ENCODE measurements around the gene GPC1.

The GPC1 gene

DNA sequence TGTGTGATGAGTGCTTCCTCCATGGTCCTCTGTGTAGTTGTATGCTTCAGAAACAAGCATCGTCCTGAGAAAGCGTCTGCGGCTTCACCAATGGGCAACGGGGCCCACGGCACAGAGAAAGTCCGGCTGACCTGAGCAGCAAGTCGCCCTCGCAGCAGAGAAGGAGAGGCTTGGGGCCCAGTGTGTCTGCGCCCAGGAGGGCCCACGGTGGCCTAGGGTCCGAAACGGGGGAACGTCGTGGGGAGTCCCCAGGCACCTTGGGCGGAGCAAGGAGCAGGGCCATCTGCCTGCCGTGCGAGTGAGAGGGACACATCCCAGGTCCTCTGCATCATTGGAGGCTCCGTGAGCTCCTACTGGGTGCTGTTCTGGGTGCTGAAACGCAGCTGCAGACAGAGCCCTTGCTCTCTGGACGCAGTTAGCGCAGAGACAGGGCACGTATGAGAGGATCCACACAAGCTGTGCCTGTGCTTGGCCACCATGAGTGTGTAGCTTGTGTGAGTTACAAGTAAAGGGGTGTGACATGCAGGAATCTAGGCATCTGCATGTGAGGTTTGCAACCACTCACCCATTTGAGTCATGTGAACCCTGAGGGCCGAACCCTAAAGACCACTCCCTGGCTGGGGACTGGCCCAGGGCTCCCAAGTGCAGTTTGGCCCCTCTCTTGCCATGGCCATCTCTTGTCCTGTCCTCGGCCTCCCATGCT lies 10.6 kb downstream of the GPC1 start:
- DNase-seq = no peak

DNA sequence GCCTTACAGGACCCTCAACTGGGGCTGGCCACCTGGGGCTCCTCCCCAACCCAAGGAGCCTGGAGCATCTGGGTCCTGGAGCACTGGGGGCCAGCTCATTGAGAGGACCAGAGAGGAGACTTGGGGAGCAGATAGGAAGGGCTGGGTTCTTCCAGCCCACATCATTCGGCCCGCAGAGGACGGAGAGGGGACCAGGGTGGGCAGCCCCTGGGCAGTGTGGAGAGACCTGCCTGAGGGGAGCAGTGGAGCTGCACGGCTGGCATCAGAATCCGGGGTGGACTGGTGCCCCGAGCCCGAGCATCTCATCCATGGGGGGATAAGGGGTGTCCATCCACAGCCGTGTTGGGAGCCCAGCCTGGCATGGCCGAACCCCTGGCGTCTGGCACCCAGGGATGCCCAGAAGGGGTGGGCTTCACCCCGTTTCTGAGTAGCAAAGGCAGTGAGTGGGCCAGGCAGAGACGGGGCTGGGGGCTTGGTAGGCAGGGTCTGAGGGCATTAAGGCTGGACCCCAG lies 11.3 kb downstream of the GPC1 start:
- DNase-seq = no peak

GRCh38 chr2:240447331-240447730 lies 11.9 kb downstream of the GPC1 start:
- DNase-seq = no peak

- no peak for DNase-seq
Observed at GRCh38 chr2:240447934-240448333, 12.5 kb downstream of the GPC1 start.

DNA sequence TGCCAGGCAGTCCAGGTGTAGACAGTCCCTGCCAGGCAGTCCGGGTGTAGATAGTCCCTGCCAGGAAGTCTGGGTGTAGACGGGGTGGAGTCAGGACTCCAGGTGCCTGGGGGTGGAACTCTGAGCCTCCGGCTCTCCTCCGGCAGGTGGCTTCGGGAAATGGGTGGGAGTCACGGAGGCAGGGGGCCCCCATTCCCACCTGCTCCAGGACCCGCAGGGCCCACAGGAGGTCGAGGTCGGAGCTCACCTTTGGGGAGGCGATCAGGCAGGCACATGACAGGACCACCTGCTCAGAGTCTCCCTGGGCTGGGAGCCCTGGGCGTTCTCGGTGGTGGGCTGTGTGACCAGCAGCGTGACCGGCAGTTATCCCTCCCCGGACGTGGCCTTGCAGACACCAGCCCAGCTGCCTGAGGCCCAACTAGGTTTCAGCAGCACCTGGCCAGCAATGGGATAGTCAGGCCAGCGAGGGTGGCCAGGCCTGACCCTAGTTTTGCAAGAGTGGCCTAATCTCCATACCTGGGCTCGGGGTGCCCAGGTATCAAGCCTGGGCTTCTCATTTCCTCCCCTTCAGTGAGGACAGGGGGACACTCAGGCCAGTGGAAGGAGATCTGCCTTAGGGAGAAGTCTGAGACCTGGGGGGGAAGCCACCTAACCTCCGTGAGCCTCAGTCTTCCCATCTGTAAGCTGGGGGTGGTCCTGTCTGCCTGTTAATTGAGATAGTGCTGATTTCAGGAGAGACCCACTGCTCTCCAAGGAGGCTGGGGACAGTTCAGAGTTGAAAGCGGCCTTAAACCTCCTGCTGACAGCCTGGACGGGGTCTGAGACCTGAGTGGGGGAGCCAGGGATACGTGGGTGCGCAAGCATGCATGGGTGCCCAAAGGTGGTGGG lies 13.2 kb downstream of the GPC1 start:
- DNase-seq = no peak

DNA sequence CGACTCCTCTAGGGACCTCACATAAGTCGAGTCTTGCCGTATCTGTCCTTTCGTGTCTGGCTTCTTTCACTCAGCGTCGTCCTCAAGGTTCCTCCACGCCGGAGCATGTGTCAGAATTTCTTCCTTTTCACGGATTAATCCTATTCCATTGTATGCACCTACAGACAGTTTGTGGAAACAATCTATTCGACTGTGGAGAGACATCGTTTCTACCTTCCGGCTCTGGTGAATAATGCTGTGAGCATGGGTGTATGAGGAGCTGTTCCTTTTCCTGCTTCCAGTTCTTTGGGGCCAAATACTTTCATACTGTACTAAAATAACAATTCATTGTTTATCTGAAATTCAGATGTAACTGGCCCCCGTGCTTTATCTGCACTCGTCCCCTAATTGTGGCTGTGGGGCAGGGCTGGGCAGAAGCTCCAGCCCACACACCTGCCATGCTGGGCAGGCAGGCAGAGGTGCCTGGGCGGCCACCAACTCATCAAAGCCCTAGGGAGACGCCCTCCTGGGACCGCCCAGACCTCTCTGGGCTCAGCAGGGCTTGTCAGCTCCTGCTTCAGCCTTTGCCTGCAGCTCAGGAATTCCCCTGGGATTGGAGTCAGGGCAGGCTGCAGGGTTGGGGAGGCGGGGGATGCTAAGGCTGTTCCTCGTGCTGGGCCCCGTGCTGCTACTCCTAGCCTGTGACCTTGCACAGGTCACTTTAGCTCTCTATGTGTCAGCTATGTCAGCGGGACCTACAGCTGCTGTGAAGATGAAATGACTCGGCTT lies 14.5 kb downstream of the GPC1 start:
- DNase-seq = no peak

- DNase-seq = no peak
Observed at GRCh38 chr2:240450532-240451107, 15.2 kb downstream of the GPC1 start.

- DNase-seq = no peak
Observed at GRCh38 chr2:240451108-240451611, 15.7 kb downstream of the GPC1 start.

DNA sequence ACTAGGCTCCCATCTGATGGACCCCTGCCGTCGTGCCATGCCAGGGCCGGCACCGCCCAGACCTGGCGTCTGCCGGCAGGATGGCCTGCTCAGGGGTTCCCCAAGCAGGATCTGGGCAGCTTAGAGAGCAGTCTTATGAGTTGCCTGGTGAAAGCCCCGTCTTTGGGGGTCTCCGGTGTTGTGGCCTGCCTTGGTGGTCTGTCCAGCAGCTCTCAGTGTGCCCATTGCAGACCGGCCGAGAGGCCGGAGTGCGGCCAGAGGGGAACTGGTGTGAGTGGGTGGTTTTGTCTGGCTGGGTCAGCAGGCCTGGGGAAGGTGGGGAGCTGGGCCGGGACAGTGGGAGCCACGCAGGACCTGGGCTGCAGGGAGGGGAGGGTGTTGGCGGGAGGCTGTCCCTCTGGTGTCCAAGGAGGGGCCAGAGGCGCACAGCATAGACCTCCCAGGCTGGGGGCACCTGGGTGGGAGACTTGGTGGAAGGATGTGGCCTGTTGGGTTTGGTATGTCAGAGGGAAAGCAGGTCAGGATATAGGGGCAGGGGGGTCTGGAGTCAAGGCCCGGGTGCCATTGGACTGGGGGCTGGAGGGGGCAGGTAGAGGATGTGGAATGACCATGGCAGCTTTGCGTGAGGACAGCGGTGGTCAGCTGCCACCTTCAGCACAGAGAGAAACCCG lies 16.5 kb downstream of the GPC1 start:
- DNase-seq = no peak

DNA sequence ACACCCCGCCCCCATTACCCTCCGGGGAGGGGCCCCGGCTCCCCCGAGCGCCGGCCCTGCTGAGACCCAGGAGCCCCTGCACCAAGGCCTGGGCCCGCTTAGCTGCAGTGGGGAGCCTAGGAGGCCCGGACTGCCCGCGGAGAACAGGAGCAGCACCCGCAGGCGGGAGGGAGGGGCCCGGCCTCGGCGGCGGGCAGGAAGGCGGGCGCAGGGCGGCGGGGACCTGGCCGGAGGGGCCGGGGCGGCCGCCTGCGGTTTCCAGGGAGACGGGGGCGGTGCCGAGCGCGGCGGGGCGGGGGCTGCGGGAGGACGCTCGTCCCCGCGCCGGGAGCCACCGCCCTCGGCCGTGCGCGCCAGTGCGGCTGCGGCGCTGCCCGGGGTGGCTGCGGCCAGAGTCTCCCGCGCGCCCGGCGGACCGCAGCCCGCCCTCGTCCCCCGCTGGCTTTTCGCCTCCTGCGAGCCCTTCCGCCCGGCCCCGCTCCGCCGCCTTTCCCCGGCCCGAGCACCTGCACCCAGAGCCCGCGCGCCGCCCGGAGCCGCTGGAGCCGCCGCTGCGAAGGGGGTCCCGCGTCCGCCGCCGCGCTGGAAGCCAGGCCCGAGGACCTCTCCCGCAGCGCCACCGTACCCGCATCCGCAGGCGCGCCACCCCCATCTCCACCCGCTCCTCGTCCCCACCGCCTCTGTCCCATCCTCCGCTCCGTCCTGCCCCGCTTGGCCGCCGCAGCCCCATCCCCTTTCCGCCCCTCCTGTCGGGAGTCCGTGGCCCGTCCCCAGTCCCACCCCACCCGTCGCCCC lies 17.2 kb downstream of the GPC1 start:
- no peak for DNase-seq

DNA sequence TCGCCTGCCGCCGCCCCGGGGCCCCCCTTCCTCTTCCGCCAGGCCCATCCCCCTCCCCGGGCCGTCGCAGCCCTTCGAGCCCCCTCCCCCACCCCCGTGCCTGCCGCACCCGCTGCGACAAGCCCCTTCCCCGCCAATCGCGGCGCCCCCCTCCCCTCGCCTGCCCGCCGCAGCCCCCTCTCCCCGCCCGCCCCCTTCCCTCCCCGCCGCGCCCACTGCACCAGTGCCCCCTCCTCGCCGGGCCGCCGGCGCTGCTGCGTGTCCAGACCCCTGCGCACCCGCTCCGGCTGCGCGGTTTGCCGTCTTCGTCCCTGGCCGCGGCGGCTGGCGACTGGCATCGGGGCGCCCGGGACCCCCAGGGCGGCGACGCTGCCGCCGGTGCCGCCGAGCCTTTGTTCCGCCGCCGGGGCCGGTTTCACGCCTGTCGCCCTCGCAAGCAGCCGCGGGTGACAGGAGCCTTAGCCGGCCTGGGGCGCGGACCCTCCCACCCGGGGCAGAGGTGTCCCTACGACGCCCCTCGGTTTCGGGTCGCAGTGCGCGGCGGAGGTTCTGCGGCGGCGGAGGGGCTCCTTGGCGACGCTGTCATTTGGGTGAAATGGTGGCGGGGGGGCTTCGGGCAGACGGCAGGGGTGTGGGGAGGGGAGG lies 18.1 kb downstream of the GPC1 start:
- DNase-seq = no peak

DNA sequence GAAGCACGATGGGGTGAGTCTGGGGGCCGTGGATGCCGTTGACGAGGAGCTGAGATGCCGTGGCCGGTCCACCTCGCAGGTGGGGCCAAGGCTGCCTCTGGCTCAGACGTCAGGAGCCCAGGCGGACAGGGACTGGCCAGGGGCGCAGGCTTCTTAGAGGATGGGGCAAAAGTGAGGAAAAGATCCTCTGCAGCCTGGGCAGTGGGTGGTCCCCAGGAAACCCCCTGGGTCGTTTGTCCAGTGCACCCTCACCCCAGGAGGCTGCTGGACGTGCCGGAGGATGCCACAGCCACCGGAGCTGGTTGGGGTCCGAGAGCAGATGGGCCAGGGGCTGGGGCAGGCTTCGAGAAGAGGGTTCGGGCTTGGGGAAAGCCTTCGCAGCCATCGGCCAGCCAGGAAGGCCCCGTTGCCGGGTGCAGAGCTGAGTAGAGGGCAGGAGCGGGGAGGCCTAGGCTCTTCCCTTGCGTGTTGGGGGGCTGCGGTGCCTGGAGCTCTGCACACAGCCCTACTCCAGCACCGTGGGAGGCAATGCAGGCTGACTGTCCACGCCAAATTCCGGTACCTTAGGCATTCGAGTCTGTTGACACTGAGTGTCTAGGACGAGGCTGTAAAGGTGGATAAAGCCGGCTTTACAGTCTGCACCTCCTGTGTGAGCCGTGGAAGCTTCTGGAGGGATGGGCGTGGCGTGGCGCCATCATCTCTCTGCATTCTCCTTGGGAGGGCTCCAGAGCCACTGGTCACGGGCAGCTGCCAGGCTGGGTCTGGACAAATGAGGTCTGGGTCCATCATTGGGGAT lies 18.8 kb downstream of the GPC1 start:
- DNase-seq = no peak

DNA sequence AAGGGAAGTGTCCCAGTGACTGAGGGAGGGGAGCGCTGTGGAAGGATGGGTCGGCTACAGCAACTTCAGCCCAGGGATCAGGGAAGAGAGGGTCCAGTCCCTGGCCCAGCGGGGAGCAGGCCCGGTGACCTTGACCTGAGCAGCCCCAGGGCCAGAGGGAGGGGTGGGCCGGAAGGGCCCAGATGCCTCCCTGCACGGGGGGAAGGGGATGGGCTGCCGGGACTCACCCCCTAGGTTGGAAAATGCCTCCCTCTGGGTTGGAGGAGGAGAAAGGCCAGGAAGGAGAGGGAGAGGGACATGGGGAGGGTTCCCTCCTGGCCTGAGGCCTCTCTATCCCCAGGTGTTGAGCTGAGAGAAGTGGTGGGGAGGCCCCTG lies 19.8 kb downstream of the GPC1 start:
- DNase-seq = no peak

GRCh38 chr2:240455647-240456446 lies 20.4 kb downstream of the GPC1 start:
- no peak for DNase-seq

- DNase-seq = no peak
Observed at GRCh38 chr2:240456447-240457222, 21.2 kb downstream of the GPC1 start.

GRCh38 chr2:240457223-240458043 lies 22.0 kb downstream of the GPC1 start:
- DNase-seq = no peak
